ELF-1 (cell line): Measurements from ENCODE around the gene HES3.

Experiments used
- DNase-seq: peaks from one replicate; pipeline ENCODE4 v3.0.0-alpha.2; 2016; ENCODE audit warnings: low read depth, low spot score

The HES3 gene

GRCh38 chr1:6278263-6278662, 34.3 kb downstream of the HES3 start:
- no peak for DNase-seq

- no peak for DNase-seq
Measured at GRCh38 chr1:6279066-6279465, 35.1 kb downstream of the HES3 start.

- no peak for DNase-seq
Measured at GRCh38 chr1:6279613-6280383, 35.8 kb downstream of the HES3 start.

- peak; percentile 77 for DNase-seq
Measured at GRCh38 chr1:6280761-6281451, 36.9 kb downstream of the HES3 start.

GRCh38 chr1:6281511-6282402, 37.8 kb downstream of the HES3 start:
- DNase-seq, result no peak

- DNase-seq, result no peak
Measured at GRCh38 chr1:6282577-6283270, 38.7 kb downstream of the HES3 start.

- DNase-seq, result no peak
Measured at GRCh38 chr1:6285336-6285735, 41.4 kb downstream of the HES3 start.

GRCh38 chr1:6286266-6286665, 42.3 kb downstream of the HES3 start:
- no peak for DNase-seq

- no peak for DNase-seq
Measured at GRCh38 chr1:6287029-6287428, 43.0 kb downstream of the HES3 start.

GRCh38 chr1:6287431-6287886, 43.5 kb downstream of the HES3 start:
- DNase-seq, result no peak

GRCh38 chr1:6288026-6288425, 44.0 kb downstream of the HES3 start:
- no peak for DNase-seq

GRCh38 chr1:6288665-6289064, 44.7 kb downstream of the HES3 start:
- DNase-seq, result no peak

GRCh38 chr1:6292102-6292501, 48.1 kb downstream of the HES3 start:
- no peak for DNase-seq

GRCh38 chr1:6294080-6294889, 50.3 kb downstream of the HES3 start:
- DNase-seq, result no peak

- DNase-seq, result no peak
Measured at GRCh38 chr1:6294890-6295556, 51.0 kb downstream of the HES3 start.
